Astrocyte (in vitro differentiated cells and primary cell): ENCODE measurements around the gene PRODH2. TPM values are rescaled to one million over a fixed set of nuclear protein-coding genes. Genes with fewer than 3 reads are reported as not detected.
"Not testable (repeated sequence)": the region's sequence is repeated elsewhere in the genome, so short reads cannot be mapped to it uniquely, and the experiment has no call there.

Experiments
- DNase-seq: peaks from one replicate; pipeline ENCODE4 v3.0.0-alpha.2; 2010; ENCODE audit warnings: low read depth
- FAIRE-seq: peaks from 2 replicates; lab custom pipeline; 2011; peaks lifted over from hg19 to GRCh38; lab: Jason Lieb, UNC
- H2AFZ ChIP-seq: 2 replicates; pipeline ENCODE4 v1.6.0; 2012; ENCODE audit warnings: low read depth, low read length, inconsistent platforms
- H3K27ac ChIP-seq: 2 replicates; pipeline ENCODE4 v1.5.1; 2011; ENCODE audit warnings: low read depth, low read length, inconsistent platforms
- H3K27me3 ChIP-seq: 2 replicates; pipeline ENCODE4 v1.6.0; 2011; ENCODE audit warnings: low read length, inconsistent platforms; ENCODE audit not compliant: insufficient read depth
- H3K36me3 ChIP-seq: 2 replicates; pipeline ENCODE4 v1.5.1; 2011; ENCODE audit warnings: low read length, inconsistent platforms; ENCODE audit not compliant: insufficient read depth
- H3K4me1 ChIP-seq: 2 replicates; pipeline ENCODE4 v1.5.1; 2011; ENCODE audit warnings: low read length, inconsistent platforms; ENCODE audit not compliant: insufficient read depth
- H3K4me2 ChIP-seq: 2 replicates; pipeline ENCODE4 v1.6.0; 2012; ENCODE audit warnings: low read length, inconsistent platforms
- H3K4me3 ChIP-seq: 2 replicates; pipeline ENCODE4 v1.5.1; 2011; ENCODE audit warnings: low read depth, mild to moderate bottlenecking, low read length, inconsistent platforms; ENCODE audit not compliant: insufficient read depth
- H3K79me2 ChIP-seq: 2 replicates; pipeline ENCODE4 v1.6.0; 2012; ENCODE audit warnings: mild to moderate bottlenecking, low read length, inconsistent platforms; ENCODE audit not compliant: insufficient read depth
- H3K9ac ChIP-seq: 2 replicates; pipeline ENCODE4 v1.6.0; 2012; ENCODE audit warnings: mild to moderate bottlenecking, low read length, inconsistent platforms
- H3K9me3 ChIP-seq: 2 replicates; pipeline ENCODE4 v1.5.1; 2012; ENCODE audit warnings: low read depth, mild to moderate bottlenecking, low read length, inconsistent platforms; ENCODE audit not compliant: insufficient read depth
- H4K20me1 ChIP-seq: 2 replicates; pipeline ENCODE4 v1.6.0; 2012; ENCODE audit warnings: low read length, inconsistent platforms; ENCODE audit not compliant: insufficient read depth
- H3K27ac Mint-ChIP-seq: one replicate; pipeline ENCODE4 v1.8.0; 2021; ENCODE audit warnings: mild to moderate bottlenecking, mixed read lengths; ENCODE audit not compliant: unreplicated experiment
- H3K27me3 Mint-ChIP-seq: one replicate; pipeline ENCODE4 v1.8.0; 2021; ENCODE audit warnings: low read depth, mixed read lengths; ENCODE audit not compliant: unreplicated experiment
- H3K36me3 Mint-ChIP-seq: one replicate; pipeline ENCODE4 v1.8.0; 2021; ENCODE audit warnings: low read depth, mixed read lengths; ENCODE audit not compliant: unreplicated experiment
- H3K4me1 Mint-ChIP-seq: one replicate; pipeline ENCODE4 v1.8.0; 2021; ENCODE audit warnings: low read depth, mixed read lengths; ENCODE audit not compliant: unreplicated experiment
- H3K4me3 Mint-ChIP-seq: one replicate; pipeline ENCODE4 v1.8.0; 2021; ENCODE audit warnings: mild to moderate bottlenecking, moderate library complexity, mixed read lengths; ENCODE audit not compliant: unreplicated experiment
- H3K9me3 Mint-ChIP-seq: one replicate; pipeline ENCODE4 v1.8.0; 2021; ENCODE audit warnings: mild to moderate bottlenecking, mixed read lengths; ENCODE audit not compliant: unreplicated experiment
- EZH2 ChIP-seq: IDR thresholded peaks from 2 replicates; pipeline ENCODE4 v1.6.1; 2012; ENCODE audit warnings: mild to moderate bottlenecking, low read length, inconsistent platforms; ENCODE audit not compliant: insufficient read depth
- total RNA-seq: library from RNA; stranded (reverse); gene quantifications from 2 replicates; pipeline ENCODE4 v1.2.1, GENCODE V29; 2021
- TF ChIP-seq, protein P1 (sequence below): IDR thresholded peaks from 2 replicates; pipeline ENCODE4 v1.5.1; 2011; ENCODE audit warnings: low read depth, mild to moderate bottlenecking, inconsistent platforms, low read length, moderate library complexity; ENCODE audit not compliant: insufficient read depth

PRODH2 gene
- total RNA-seq, 1 donor from 2014 or later: not detected

DNA sequence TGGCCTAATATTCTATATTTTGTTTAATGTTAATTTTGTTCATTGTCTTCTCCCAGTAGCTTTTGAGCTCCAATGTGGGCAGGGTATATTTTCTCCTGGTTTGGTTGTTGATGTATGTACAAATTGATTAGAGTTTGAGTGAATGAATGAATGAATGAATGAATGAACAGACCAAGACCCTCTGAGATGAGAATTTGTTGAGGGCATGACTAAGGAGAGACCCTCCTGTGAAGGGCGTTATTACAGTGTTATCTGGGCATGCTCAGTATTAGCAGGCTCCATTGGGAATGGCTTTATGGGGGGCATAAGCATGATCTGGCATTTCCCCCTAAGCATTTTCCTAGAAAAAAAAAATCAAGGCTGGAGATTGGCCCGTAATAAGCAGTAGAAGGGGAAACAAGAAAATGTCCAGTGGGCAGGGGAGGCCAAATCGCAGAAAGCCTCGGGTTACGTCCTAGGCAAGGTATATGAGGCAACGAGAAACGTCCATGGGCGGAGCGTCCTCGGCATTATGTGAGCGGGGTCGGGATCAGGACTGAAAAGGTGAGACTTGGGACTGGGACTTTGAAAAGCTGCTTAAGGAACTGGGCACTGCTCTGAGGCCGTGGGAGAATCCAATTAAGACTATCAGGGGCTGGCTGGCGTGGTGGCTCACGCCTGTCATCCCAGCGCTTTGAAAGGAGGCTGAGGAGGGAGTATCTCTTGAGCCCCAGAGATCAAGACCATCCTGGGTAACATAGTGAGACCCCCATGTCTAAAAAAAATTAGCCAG, 38.2 kb downstream of the PRODH2 start:
- Mint-ChIP-seq H3K9me3 (peaks cover 4% of the 10 kb centered on the region), H3K4me1 (peaks cover 7% of the 10 kb centered on the region), H3K36me3 (no peaks in the 10 kb centered on the region), H3K27me3 (peaks cover 15% of the 10 kb centered on the region), H3K27ac (peak overlapping the region; percentile 88), H3K4me3 (peak overlapping the region; percentile 84)
- H3K79me2 ChIP-seq: peaks cover 5% of the 10 kb centered on the region
- peak overlapping the region; percentile 93 for H3K4me2 ChIP-seq
- H3K4me1 ChIP-seq: peaks cover 13% of the 10 kb centered on the region
- no peak for DNase-seq
- H3K27me3 ChIP-seq: no peaks in the 10 kb centered on the region
- H3K36me3 ChIP-seq: no peaks in the 10 kb centered on the region
- H3K9me3 ChIP-seq: no peaks in the 10 kb centered on the region
- FAIRE-seq: no peak
- H4K20me1 ChIP-seq: peaks cover 9% of the 10 kb centered on the region
- peak overlapping the region; percentile 23 for H2AFZ ChIP-seq
- no peak overlapping the region for H3K27ac ChIP-seq
- TF ChIP-seq EZH2: no peak
- TF ChIP-seq, protein P1, sequence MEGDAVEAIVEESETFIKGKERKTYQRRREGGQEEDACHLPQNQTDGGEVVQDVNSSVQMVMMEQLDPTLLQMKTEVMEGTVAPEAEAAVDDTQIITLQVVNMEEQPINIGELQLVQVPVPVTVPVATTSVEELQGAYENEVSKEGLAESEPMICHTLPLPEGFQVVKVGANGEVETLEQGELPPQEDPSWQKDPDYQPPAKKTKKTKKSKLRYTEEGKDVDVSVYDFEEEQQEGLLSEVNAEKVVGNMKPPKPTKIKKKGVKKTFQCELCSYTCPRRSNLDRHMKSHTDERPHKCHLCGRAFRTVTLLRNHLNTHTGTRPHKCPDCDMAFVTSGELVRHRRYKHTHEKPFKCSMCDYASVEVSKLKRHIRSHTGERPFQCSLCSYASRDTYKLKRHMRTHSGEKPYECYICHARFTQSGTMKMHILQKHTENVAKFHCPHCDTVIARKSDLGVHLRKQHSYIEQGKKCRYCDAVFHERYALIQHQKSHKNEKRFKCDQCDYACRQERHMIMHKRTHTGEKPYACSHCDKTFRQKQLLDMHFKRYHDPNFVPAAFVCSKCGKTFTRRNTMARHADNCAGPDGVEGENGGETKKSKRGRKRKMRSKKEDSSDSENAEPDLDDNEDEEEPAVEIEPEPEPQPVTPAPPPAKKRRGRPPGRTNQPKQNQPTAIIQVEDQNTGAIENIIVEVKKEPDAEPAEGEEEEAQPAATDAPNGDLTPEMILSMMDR: no peak
- no peak overlapping the region for H3K9ac ChIP-seq
- H3K4me3 ChIP-seq: peak overlapping the region; percentile 61

DNA sequence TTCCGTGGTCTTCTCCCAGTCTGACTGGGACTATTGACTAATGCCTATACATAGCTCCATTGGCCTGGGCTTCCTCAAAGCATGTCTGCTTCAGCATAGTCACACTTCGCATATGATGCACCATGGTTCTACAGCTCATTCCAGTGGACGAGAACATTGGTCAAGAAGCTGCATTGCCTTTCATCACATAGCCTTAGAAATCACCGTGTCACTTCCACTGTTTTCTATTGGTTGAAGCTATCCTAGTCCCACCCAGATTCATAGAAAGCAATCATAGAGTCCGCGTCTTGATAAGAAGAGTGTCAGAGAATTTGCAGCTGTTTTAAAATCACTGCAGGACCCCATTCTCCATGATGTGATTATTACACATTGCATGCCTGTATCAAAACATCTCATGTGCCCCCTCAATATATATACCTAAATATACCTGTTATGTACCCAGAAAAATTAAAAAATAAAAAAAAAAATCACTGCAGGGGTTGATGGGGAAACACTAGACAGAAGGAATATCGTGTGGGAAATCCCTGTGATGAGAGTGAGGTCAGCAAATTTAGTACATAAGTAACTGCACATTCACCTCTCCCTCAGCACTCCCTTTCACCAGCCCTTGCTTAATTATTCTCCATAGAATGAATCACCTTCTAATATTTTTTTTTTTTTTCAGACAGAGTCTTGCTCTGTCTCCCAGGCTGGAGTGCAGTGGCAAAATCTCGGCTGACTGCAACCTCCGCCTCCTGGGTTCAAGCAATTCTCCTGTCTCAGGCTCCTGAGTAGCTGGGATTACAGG, 39.4 kb downstream of the PRODH2 start:
- peaks cover 2% of the 10 kb centered on the region for H3K36me3 ChIP-seq
- peaks cover 5% of the 10 kb centered on the region for H3K79me2 ChIP-seq
- Mint-ChIP-seq H3K4me3 (no peak overlapping the region), H3K27me3 (peaks cover 15% of the 10 kb centered on the region), H3K9me3 (peaks cover 4% of the 10 kb centered on the region), H3K36me3 (no peaks in the 10 kb centered on the region), H3K27ac (no peak overlapping the region), H3K4me1 (peaks cover 7% of the 10 kb centered on the region)
- no peak overlapping the region for H3K4me3 ChIP-seq
- no peak for FAIRE-seq
- H3K27ac ChIP-seq: no peak overlapping the region
- peaks cover 13% of the 10 kb centered on the region for H3K4me1 ChIP-seq
- H4K20me1 ChIP-seq: peaks cover 9% of the 10 kb centered on the region
- TF ChIP-seq, protein P1: no peak
- TF ChIP-seq EZH2: no peak
- no peaks in the 10 kb centered on the region for H3K27me3 ChIP-seq
- H3K4me2 ChIP-seq: no peak overlapping the region
- DNase-seq: peak; percentile 12
- H3K9ac ChIP-seq: no peak overlapping the region
- no peak overlapping the region for H2AFZ ChIP-seq
- H3K9me3 ChIP-seq: no peaks in the 10 kb centered on the region

DNA sequence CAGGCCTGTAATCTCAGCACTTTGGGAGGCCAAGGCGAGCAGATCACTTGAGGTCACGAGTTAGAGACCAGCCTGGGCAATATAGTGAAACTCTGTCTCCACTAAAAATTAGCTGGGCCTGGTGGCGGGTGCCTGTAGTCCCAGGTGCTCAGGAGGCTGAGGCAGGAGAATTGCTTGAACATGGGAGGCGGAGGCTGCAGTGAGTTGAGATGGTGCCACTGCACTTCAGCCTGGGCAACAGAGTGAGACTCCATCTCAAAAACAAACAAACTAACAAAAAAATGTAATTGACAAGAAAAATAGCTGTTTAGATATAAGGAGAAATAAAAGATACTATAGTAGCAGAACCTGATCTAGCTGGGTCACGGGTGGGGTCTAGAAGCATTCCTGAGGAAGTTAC, 40.3 kb downstream of the PRODH2 start:
- not testable (repeated sequence) for H3K9ac ChIP-seq, H3K4me2 ChIP-seq, DNase-seq, H3K4me3 Mint-ChIP-seq, FAIRE-seq, H3K27me3 ChIP-seq, H2AFZ ChIP-seq, H3K9me3 ChIP-seq, H3K4me3 ChIP-seq, H3K27ac Mint-ChIP-seq, H3K79me2 ChIP-seq, H4K20me1 ChIP-seq, H3K9me3 Mint-ChIP-seq, H3K4me1 Mint-ChIP-seq, H3K27ac ChIP-seq, H3K36me3 Mint-ChIP-seq, H3K36me3 ChIP-seq
- peaks cover 15% of the 10 kb centered on the region for H3K27me3 Mint-ChIP-seq
- H3K4me1 ChIP-seq: peaks cover 13% of the 10 kb centered on the region
